DND-41 (cell line): ENCODE results near the gene APOM.

Experiments used
- ATAC-seq: fragments of 200-7000 bp; cut with Tn5 transposase; 3 replicates; pipeline ENCODE4 v1.9.1; 2021; ENCODE audit warnings: low read depth; ENCODE audit not compliant: insufficient read depth
- DNase-seq: peaks from one replicate; pipeline ENCODE4 v3.0.0-alpha.2; 2020
- H2AFZ ChIP-seq: 2 replicates; pipeline ENCODE4 v1.6.0; 2012; ENCODE audit warnings: low read depth, low read length
- H3K27ac ChIP-seq: 2 replicates; pipeline ENCODE4 v1.5.1; 2012; ENCODE audit warnings: low read length, inconsistent platforms
- H3K27me3 ChIP-seq: fragments of 200-600 bp; sonication (generic); 2 replicates; pipeline ENCODE4 v1.6.0; 2012; ENCODE audit warnings: low read length, mild to moderate bottlenecking, inconsistent platforms; ENCODE audit not compliant: insufficient read depth, poor library complexity
- H3K36me3 ChIP-seq: 2 replicates; pipeline ENCODE4 v1.5.1; 2012; ENCODE audit warnings: low read length, inconsistent platforms; ENCODE audit not compliant: insufficient read depth
- H3K4me1 ChIP-seq: 2 replicates; pipeline ENCODE4 v1.5.1; 2012; ENCODE audit warnings: mild to moderate bottlenecking, low read length; ENCODE audit not compliant: insufficient read depth
- H3K4me2 ChIP-seq: 2 replicates; pipeline ENCODE4 v1.6.0; 2012; ENCODE audit warnings: mild to moderate bottlenecking, moderate library complexity, low read length, inconsistent platforms; ENCODE audit not compliant: insufficient read depth
- H3K4me3 ChIP-seq, 2 experiments: fragments of 200-600 bp in 1 of 2; shearing (Covaris generic) in 1 of 2; 2 replicates each; pipeline ENCODE4 v1.5.1; 2012 to 2016; ENCODE audit warnings: inconsistent platforms in 2 of 2, low read length in 2 of 2, mild to moderate bottlenecking in 2 of 2, low read depth in 1 of 2, moderate library complexity in 1 of 2
- H3K79me2 ChIP-seq: 2 replicates; pipeline ENCODE4 v1.6.0; 2012; ENCODE audit warnings: low read length, inconsistent platforms; ENCODE audit not compliant: insufficient read depth
- H3K9ac ChIP-seq: 2 replicates; pipeline ENCODE4 v1.6.0; 2012; ENCODE audit warnings: low read depth, mild to moderate bottlenecking, inconsistent platforms, low read length, moderate library complexity
- H3K9me3 ChIP-seq: 2 replicates; pipeline ENCODE4 v1.5.1; 2012; ENCODE audit warnings: low read length, moderate library complexity, mild to moderate bottlenecking, inconsistent platforms; ENCODE audit not compliant: insufficient read depth, severe bottlenecking
- H4K20me1 ChIP-seq: 2 replicates; pipeline ENCODE4 v1.6.0; 2012; ENCODE audit warnings: low read length; ENCODE audit not compliant: insufficient read depth
- CTCF ChIP-seq: IDR thresholded peaks from 2 replicates; pipeline ENCODE4 v1.5.1; 2012; ENCODE audit warnings: borderline replicate concordance, low read length, moderate library complexity, mild to moderate bottlenecking; ENCODE audit not compliant: poor library complexity, severe bottlenecking; ENCODE audit errors: extremely low read depth
- EZH2 ChIP-seq: IDR thresholded peaks from 3 replicates; pipeline ENCODE4 v1.6.1; 2012; ENCODE audit warnings: borderline replicate concordance, low read depth, mild to moderate bottlenecking, moderate library complexity, low read length, inconsistent platforms; ENCODE audit not compliant: severe bottlenecking

The APOM gene

GRCh38 chr6:31663126-31663960 is 7.6 kb downstream of the APOM start:
- Histone ChIP-seq H3K4me2 (peak overlapping the region; percentile 92), H3K27me3 (no peaks in the 10 kb centered on the region), H3K9me3 (no peaks in the 10 kb centered on the region), H3K4me3 (peak overlapping the region; percentile 64 to 88; a peak in 3 of 4 replicates), H3K27ac (peak overlapping the region; percentile 96), H3K4me1 (peaks cover 77% of the 10 kb centered on the region), H3K9ac (peak overlapping the region; percentile 85), H3K36me3 (peaks cover 67% of the 10 kb centered on the region), H3K79me2 (peaks cover 93% of the 10 kb centered on the region), H4K20me1 (peaks cover 18% of the 10 kb centered on the region), H2AFZ (no peak overlapping the region)
- DNase-seq (no peak), ATAC-seq (no peak)
- TF ChIP-seq CTCF: no peak

- Histone ChIP-seq H3K27ac (peak overlapping the region; percentile 96), H3K9ac (peak overlapping the region; percentile 85), H4K20me1 (peaks cover 20% of the 10 kb centered on the region), H3K4me2 (peak overlapping the region; percentile 92), H3K4me1 (peaks cover 73% of the 10 kb centered on the region), H3K36me3 (peaks cover 68% of the 10 kb centered on the region), H3K4me3 (peak overlapping the region; percentile 64 to 88), H3K79me2 (peaks cover 94% of the 10 kb centered on the region), H3K9me3 (no peaks in the 10 kb centered on the region), H3K27me3 (no peaks in the 10 kb centered on the region), H2AFZ (peak overlapping the region; percentile 65)
- DNase-seq (peak; percentile 60), ATAC-seq (no peak)
- TF ChIP-seq CTCF (peak; percentile 8), EZH2 (no peak)
These were observed 8.5 kb downstream of the APOM start for GRCh38 chr6:31663961-31664789.

- peaks cover 68% of the 10 kb centered on the region for H3K36me3 ChIP-seq
- peak within 1 kb of the TSS; percentile 88 to 91 for H3K4me3 ChIP-seq
- TF ChIP-seq EZH2: no peak
- TF ChIP-seq CTCF: no peak
- peaks cover 68% of the 10 kb centered on the region for H3K4me1 ChIP-seq
- peak within 1 kb of the TSS; percentile 85 for H3K9ac ChIP-seq
- peak; percentile 96 for DNase-seq
- H3K79me2 ChIP-seq: peaks cover 93% of the 10 kb centered on the region
- H3K9me3 ChIP-seq: no peaks in the 10 kb centered on the region
- peak within 1 kb of the TSS; percentile 92 for H3K4me2 ChIP-seq
- H2AFZ ChIP-seq: peak within 1 kb of the TSS; percentile 68
- peaks cover 13% of the 10 kb centered on the region; the same call in 1 of the 2 replicates for H4K20me1 ChIP-seq
- no peaks in the 10 kb centered on the region for H3K27me3 ChIP-seq
- peak; percentile 51 for ATAC-seq
- peak within 1 kb of the TSS; percentile 96 for H3K27ac ChIP-seq
These were observed 9.3 kb downstream of the APOM start, which contains the start of gene GPANK1 for GRCh38 chr6:31664790-31665500. GPANK1 (minus strand) TSS chr6:31664997; CDS start chr6:31664478, 519 bp downstream.
